ENCODE results near the gene AFF3.

- TF ChIP-seq CTCF (IDR thresholded peaks at IDR 0.05) (no peak), POLR2A (IDR thresholded peaks at IDR 0.05) (no peak)
These were observed 289.4 kb downstream of the AFF3 start for GRCh38 chr2:99852956-99853355.
